HepG2 (cell line): ENCODE results near the gene TACC3. TPM values are rescaled to one million over a fixed set of nuclear protein-coding genes. Genes with fewer than 3 reads are reported as not detected.
A peak's percentile ranks its signal among the peaks of the same experiment; 100 is the strongest.

ENCODE experiments used
- BORCS8-MEF2B ChIP-seq: sonication (generic); formaldehyde crosslinking; IDR thresholded peaks from 2 replicates; pipeline ENCODE4 v1.8.0; 2022; ENCODE audit warnings: mild to moderate bottlenecking, missing genetic modification reagents
- HNRNPLL ChIP-seq: fragments of 200-400 bp; formaldehyde crosslinking; IDR thresholded peaks from 2 replicates; pipeline ENCODE4 v1.6.1; 2017; ENCODE audit warnings: mild to moderate bottlenecking, low read depth, low read length; ENCODE audit not compliant: poor library complexity, severe bottlenecking
- HOXA7 ChIP-seq: sonication (generic); formaldehyde crosslinking; IDR thresholded peaks from 2 replicates; pipeline ENCODE4 v1.8.1; 2022; ENCODE audit warnings: mild to moderate bottlenecking, missing genetic modification reagents, moderate library complexity
- NFE2L1 ChIP-seq: sonication (generic); formaldehyde crosslinking; IDR thresholded peaks from 2 replicates; pipeline ENCODE4 v1.4.0; 2020; ENCODE audit warnings: missing genetic modification reagents, mild to moderate bottlenecking, borderline replicate concordance
- PRMT3 ChIP-seq: sonication (generic); formaldehyde crosslinking; IDR thresholded peaks from 2 replicates; pipeline ENCODE4 v1.8.1; 2022; ENCODE audit warnings: low read depth, mild to moderate bottlenecking, moderate library complexity, missing genetic modification reagents, borderline replicate concordance
- RBM39 ChIP-seq: fragments of 200-400 bp; formaldehyde crosslinking; IDR thresholded peaks from one replicate; pipeline ENCODE4 v1.6.1; 2018; ENCODE audit warnings: antibody characterized with exemption, mild to moderate bottlenecking, low read depth, low read length; ENCODE audit not compliant: poor library complexity, severe bottlenecking
- REL ChIP-seq: sonication (generic); formaldehyde crosslinking; conservative IDR thresholded peaks from 2 replicates; pipeline ENCODE4 v1.8.0; 2022; ENCODE audit warnings: mild to moderate bottlenecking, missing genetic modification reagents, moderate library complexity
- SP4 ChIP-seq: sonication (generic); formaldehyde crosslinking; IDR thresholded peaks from 2 replicates; pipeline ENCODE4 v1.8.1; 2023; ENCODE audit warnings: mild to moderate bottlenecking, missing genetic modification reagents
- SRF ChIP-seq: IDR thresholded peaks from 2 replicates; pipeline ENCODE4 v1.6.1; 2011; ENCODE audit warnings: mild to moderate bottlenecking, low read depth, low read length, moderate library complexity
- U2AF1 ChIP-seq: fragments of 200-400 bp; formaldehyde crosslinking; optimal IDR thresholded peaks from 2 replicates; pipeline ENCODE3; 2017; ENCODE audit warnings: mild to moderate bottlenecking, low read depth, low read length
- ZFP90 ChIP-seq: sonication (generic); formaldehyde crosslinking; IDR thresholded peaks from 2 replicates; pipeline ENCODE4 v1.8.0; 2022; ENCODE audit warnings: missing genetic modification reagents, mild to moderate bottlenecking, inconsistent platforms, borderline replicate concordance
- ZNF136 ChIP-seq: sonication (generic); formaldehyde crosslinking; IDR thresholded peaks from 2 replicates; pipeline ENCODE4 v1.8.1; 2022; ENCODE audit warnings: low read depth, mild to moderate bottlenecking, moderate library complexity, missing genetic modification reagents
- ZNF331 ChIP-seq: sonication (generic); formaldehyde crosslinking; IDR thresholded peaks from 2 replicates; pipeline ENCODE4 v1.4.0; 2020; ENCODE audit warnings: missing genetic modification reagents
- ZNF547 ChIP-seq: sonication (generic); formaldehyde crosslinking; IDR thresholded peaks from 2 replicates; pipeline ENCODE4 v1.5.1; 2020; ENCODE audit warnings: mild to moderate bottlenecking, missing genetic modification reagents
- ZNF572 ChIP-seq: sonication (generic); formaldehyde crosslinking; IDR thresholded peaks from 2 replicates; pipeline ENCODE4 v1.5.1; 2020; ENCODE audit warnings: mild to moderate bottlenecking, missing genetic modification reagents
- ZNF589 ChIP-seq: sonication (generic); formaldehyde crosslinking; conservative IDR thresholded peaks from 2 replicates; pipeline ENCODE4 v1.8.0; 2022; ENCODE audit warnings: mild to moderate bottlenecking, moderate library complexity, missing genetic modification reagents
- ZNF598 ChIP-seq: sonication (generic); formaldehyde crosslinking; IDR thresholded peaks from 2 replicates; pipeline ENCODE4 v1.5.1; 2020; ENCODE audit warnings: mild to moderate bottlenecking, missing genetic modification reagents, borderline replicate concordance
- ZNF614 ChIP-seq: IDR thresholded peaks from 2 replicates; pipeline ENCODE4 v1.6.1; 2018; ENCODE audit warnings: missing biosample characterization, missing genetic modification reagents, inconsistent platforms, borderline replicate concordance
- ZNF709 ChIP-seq: sonication (generic); formaldehyde crosslinking; IDR thresholded peaks from 2 replicates; pipeline ENCODE4 v1.5.0; 2020; ENCODE audit warnings: mild to moderate bottlenecking, missing genetic modification reagents
- ZNF766 ChIP-seq: sonication (generic); formaldehyde crosslinking; IDR thresholded peaks from 2 replicates; pipeline ENCODE4 v1.5.0; 2020; ENCODE audit warnings: missing genetic modification reagents, borderline replicate concordance
- polyA plus RNA-seq, 8 experiments: library from polyadenylated mRNA; depleted of rRNA in 3 of 8; stranded (reverse) in 7 of 8; unstranded in 1 of 8; fragments of >200 nt; fragmentation: Illumina TruSeq in 4 of 8; extraction: Trizol in 4 of 8; gene quantifications; 2 replicates each; pipeline versions ENCODE4 v1.2.1 to v1.2.3, GENCODE V29; 2011 to 2016; ENCODE audit warnings: low read depth in 4 of 8, missing spikeins in 1 of 8, mixed read lengths in 1 of 8; ENCODE audit not compliant: insufficient read depth in 1 of 8
- total RNA-seq, 5 experiments: library from RNA; depleted of rRNA; stranded (reverse); fragments of >200 nt; fragmentation: Illumina TruSeq; extraction: Trizol; gene quantifications; 2 replicates each; pipeline ENCODE4 v1.2.3, GENCODE V29; 2016; ENCODE audit warnings: low read depth in 1 of 5
- TF ChIP-seq, protein P1 (sequence below): sonication (generic); formaldehyde crosslinking; conservative IDR thresholded peaks from 2 replicates; pipeline ENCODE4 v1.4.0; 2020; ENCODE audit warnings: missing genetic modification reagents
- TF ChIP-seq, protein P2 (sequence below): sonication (generic); formaldehyde crosslinking; conservative IDR thresholded peaks from 2 replicates; pipeline ENCODE4 v1.4.0; 2020; ENCODE audit warnings: missing genetic modification reagents
- TF ChIP-seq, protein P3 (sequence below): sonication (generic); formaldehyde crosslinking; IDR thresholded peaks from 2 replicates; pipeline ENCODE4 v1.5.0; 2020; ENCODE audit warnings: missing genetic modification reagents
- TF ChIP-seq, protein P4 (sequence below): sonication (generic); formaldehyde crosslinking; IDR thresholded peaks from 2 replicates; pipeline ENCODE4 v1.8.0; 2022; ENCODE audit warnings: missing genetic modification reagents, mild to moderate bottlenecking, inconsistent platforms, borderline replicate concordance

Gene TACC3
- total and polyA plus RNA-seq, 2 of the 13 experiments (the other 11 are each of a cell fraction or from before 2014, with no cell fraction given): 20.3 to 21.2 TPM

DNA sequence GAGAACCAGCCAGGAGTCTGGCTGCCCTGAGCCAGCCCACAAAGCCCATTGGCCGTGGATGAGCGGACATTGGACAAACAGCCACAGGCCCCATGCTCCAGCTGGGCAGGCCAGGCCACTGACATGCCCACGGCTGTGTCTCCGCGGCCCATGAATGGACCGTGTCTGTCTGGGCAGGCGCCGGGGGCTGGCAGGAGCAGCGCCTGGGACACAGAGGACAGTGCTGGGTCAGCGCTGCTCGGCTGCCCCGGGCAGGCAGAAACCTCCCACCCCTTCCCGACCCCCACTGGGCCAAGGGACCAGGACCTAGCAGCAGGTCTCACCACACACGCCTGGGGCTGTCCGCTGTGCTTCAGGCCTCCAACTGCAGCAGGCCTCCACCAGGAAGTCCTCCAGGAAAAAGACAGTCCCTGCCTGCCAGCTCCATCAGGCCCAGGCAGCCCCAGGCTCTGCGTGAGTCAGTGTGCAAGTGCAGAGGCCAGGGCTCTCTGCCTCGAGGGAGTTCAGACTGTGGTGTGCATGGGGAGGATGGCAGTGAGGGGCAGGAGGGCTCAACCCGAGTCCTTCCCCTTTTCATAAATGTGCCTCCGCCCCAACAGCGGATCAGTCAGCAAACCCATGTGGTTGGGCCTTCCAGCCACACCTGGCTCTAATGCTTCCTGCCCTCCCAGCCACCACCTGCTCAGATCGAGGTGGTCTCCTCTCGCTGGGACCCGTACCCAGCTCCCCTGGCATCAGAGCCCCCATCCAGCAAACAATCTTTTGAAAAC, 54.6 kb downstream of the TACC3 start (continued):
- 0 out of 2 replicates have a peak, but pooled peaks have one; percentile 26 for TF ChIP-seq ZNF547
- peak; percentile 21; the same call in 1 of the 2 replicates for TF ChIP-seq NFE2L1 (CRISPR knock-in tag)
- no peak for TF ChIP-seq ZNF589
- no peak for TF ChIP-seq HOXA7
- no peak for TF ChIP-seq ZNF598
- TF ChIP-seq HNRNPLL: peak; percentile 30
- TF ChIP-seq, protein P1, sequence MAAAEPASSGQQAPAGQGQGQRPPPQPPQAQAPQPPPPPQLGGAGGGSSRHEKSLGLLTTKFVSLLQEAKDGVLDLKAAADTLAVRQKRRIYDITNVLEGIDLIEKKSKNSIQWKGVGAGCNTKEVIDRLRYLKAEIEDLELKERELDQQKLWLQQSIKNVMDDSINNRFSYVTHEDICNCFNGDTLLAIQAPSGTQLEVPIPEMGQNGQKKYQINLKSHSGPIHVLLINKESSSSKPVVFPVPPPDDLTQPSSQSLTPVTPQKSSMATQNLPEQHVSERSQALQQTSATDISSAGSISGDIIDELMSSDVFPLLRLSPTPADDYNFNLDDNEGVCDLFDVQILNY (CRISPR knock-in tag): no peak
- 0 out of 2 replicates have a peak, but pooled peaks have one; percentile 2 for TF ChIP-seq ZNF136 (CRISPR knock-in tag)
- peak; percentile 29; the same call in 1 of the 2 replicates for TF ChIP-seq BORCS8-MEF2B
- TF ChIP-seq ZNF572 (CRISPR knock-in tag): peak; percentile 84
- no peak for TF ChIP-seq REL (CRISPR knock-in tag)
- TF ChIP-seq, protein P2, sequence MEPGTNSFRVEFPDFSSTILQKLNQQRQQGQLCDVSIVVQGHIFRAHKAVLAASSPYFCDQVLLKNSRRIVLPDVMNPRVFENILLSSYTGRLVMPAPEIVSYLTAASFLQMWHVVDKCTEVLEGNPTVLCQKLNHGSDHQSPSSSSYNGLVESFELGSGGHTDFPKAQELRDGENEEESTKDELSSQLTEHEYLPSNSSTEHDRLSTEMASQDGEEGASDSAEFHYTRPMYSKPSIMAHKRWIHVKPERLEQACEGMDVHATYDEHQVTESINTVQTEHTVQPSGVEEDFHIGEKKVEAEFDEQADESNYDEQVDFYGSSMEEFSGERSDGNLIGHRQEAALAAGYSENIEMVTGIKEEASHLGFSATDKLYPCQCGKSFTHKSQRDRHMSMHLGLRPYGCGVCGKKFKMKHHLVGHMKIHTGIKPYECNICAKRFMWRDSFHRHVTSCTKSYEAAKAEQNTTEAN (CRISPR knock-in tag): no peak
- no peak for TF ChIP-seq ZNF766 (CRISPR knock-in tag)
- TF ChIP-seq, protein P3, sequence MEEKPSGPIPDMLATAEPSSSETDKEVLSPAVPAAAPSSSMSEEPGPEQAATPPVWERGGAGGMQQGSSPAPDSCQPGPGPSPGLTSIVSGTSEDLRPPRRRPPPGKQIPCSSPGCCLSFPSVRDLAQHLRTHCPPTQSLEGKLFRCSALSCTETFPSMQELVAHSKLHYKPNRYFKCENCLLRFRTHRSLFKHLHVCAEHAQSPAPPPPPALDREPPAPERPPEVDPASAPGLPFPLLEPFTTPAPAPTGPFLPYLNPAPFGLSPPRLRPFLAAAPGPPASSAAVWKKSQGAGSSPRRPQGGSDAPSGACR (CRISPR knock-in tag): peak; percentile 66; the same call in 1 of the 2 replicates
- no peak for TF ChIP-seq ZNF331
- no peak for TF ChIP-seq ZNF709
- TF ChIP-seq, protein P4, sequence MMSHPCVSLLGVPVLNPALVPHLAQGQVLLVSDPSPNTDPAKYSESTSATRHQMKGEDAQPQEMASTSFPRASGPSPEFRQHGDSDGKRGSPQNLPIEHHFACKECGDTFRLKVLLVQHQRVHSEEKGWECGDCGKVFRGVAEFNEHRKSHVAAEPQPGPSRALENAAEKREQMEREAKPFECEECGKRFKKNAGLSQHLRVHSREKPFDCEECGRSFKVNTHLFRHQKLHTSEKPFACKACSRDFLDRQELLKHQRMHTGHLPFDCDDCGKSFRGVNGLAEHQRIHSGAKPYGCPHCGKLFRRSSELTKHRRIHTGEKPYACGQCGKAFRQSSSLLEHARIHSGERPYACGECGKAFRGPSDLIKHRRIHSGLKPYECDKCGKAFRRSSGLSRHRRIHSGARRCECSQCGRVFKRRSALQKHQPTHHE (CRISPR knock-in tag): 0 out of 2 replicates have a peak, but pooled peaks have one; percentile 24
- TF ChIP-seq PRMT3 (CRISPR knock-in tag): no peak
- TF ChIP-seq ZNF614: no peak
- no peak for TF ChIP-seq U2AF1
- TF ChIP-seq SRF: no peak
- TF ChIP-seq RBM39: peak; percentile 26
- TF ChIP-seq ZFP90: peak; percentile 27; the same call in 1 of the 2 replicates
- no peak for TF ChIP-seq SP4
